Stimulated activated naive CD8-positive, alpha-beta T cell treated with anti-CD3 and anti-CD28 coated beads, Interleukin-15, amount 100 ng/mL, for 72 hours (primary cell): Measurements from ENCODE around the gene SARDH.

Experiments
- ATAC-seq: fragments of 150-1000 bp; cut with Tn5 transposase; 2 replicates; pipeline ENCODE4 v1.10.0; 2021; ENCODE audit warnings: mild to moderate bottlenecking, moderate library complexity
- DNase-seq, 2 donors: peaks; one replicate each; pipeline ENCODE4 v3.0.0; 2021 to 2022
- H3K27ac Mint-ChIP-seq, 2 donors: one replicate each; pipeline ENCODE4 v1.8.0; 2022; ENCODE audit warnings: mild to moderate bottlenecking in 2 of 2, mixed read lengths in 2 of 2, moderate library complexity in 2 of 2
- H3K27me3 Mint-ChIP-seq: one replicate; pipeline ENCODE4 v1.8.0; 2022; ENCODE audit warnings: mixed read lengths
- H3K4me1 Mint-ChIP-seq: one replicate; pipeline ENCODE4 v1.8.0; 2022; ENCODE audit warnings: mild to moderate bottlenecking, mixed read lengths
- H3K4me3 Mint-ChIP-seq, 2 donors: one replicate each; pipeline ENCODE4 v1.8.0; 2022; ENCODE audit warnings: mild to moderate bottlenecking in 2 of 2, mixed read lengths in 2 of 2, moderate library complexity in 1 of 2
- H3K9me3 Mint-ChIP-seq, 2 donors: one replicate each; pipeline ENCODE4 v1.8.0; 2022; ENCODE audit warnings: mixed read lengths in 2 of 2

The SARDH gene

GRCh38 chr9:133734590-133735414, 3.4 kb downstream of the SARDH start:
- Mint-ChIP-seq H3K4me3 (no peak overlapping the region), H3K27me3 (no peaks in the 10 kb centered on the region), H3K9me3 (no peaks in the 10 kb centered on the region), H3K4me1 (peaks cover 18% of the 10 kb centered on the region), H3K27ac (no peak overlapping the region)
- ATAC-seq, result no peak
- DNase-seq, result no peak

GRCh38 chr9:133733796-133734533, 4.2 kb downstream of the SARDH start:
- no peaks in the 10 kb centered on the region for H3K9me3 Mint-ChIP-seq
- H3K27me3 Mint-ChIP-seq, result no peaks in the 10 kb centered on the region
- H3K4me3 Mint-ChIP-seq, result no peak overlapping the region
- peaks cover 17% of the 10 kb centered on the region for H3K4me1 Mint-ChIP-seq
- ATAC-seq (no peak), DNase-seq (no peak)
- no peak overlapping the region for H3K27ac Mint-ChIP-seq

- DNase-seq (no peak), ATAC-seq (no peak)
- Mint-ChIP-seq H3K9me3 (no peaks in the 10 kb centered on the region), H3K4me1 (peaks cover 11% of the 10 kb centered on the region), H3K27ac (no peak overlapping the region), H3K4me3 (no peak overlapping the region), H3K27me3 (no peaks in the 10 kb centered on the region)
These were observed 4.7 kb downstream of the SARDH start for GRCh38 chr9:133733421-133733795.

- DNase-seq, result no peak
- H3K4me3 Mint-ChIP-seq, result no peak overlapping the region
- H3K27ac Mint-ChIP-seq, result no peak overlapping the region
- H3K4me1 Mint-ChIP-seq, result peaks cover 5% of the 10 kb centered on the region
- H3K9me3 Mint-ChIP-seq, result no peaks in the 10 kb centered on the region
- ATAC-seq, result no peak
- no peaks in the 10 kb centered on the region for H3K27me3 Mint-ChIP-seq
These were observed 5.3 kb downstream of the SARDH start for GRCh38 chr9:133732639-133733408.

GRCh38 chr9:133731876-133732638, 6.1 kb downstream of the SARDH start:
- no peak overlapping the region for H3K27ac Mint-ChIP-seq
- no peak for ATAC-seq
- no peak overlapping the region for H3K4me3 Mint-ChIP-seq
- peaks cover under 1% of the 10 kb centered on the region for H3K27me3 Mint-ChIP-seq
- peaks cover 1% of the 10 kb centered on the region for H3K4me1 Mint-ChIP-seq
- H3K9me3 Mint-ChIP-seq, result no peaks in the 10 kb centered on the region
- no peak for DNase-seq

GRCh38 chr9:133730994-133731715, 7.0 kb downstream of the SARDH start:
- Mint-ChIP-seq H3K27ac (no peak overlapping the region), H3K9me3 (no peaks in the 10 kb centered on the region), H3K4me1 (peaks cover 9% of the 10 kb centered on the region), H3K27me3 (peaks cover 8% of the 10 kb centered on the region), H3K4me3 (no peak overlapping the region)
- DNase-seq (no peak), ATAC-seq (no peak)

- peaks cover 9% of the 10 kb centered on the region for H3K4me1 Mint-ChIP-seq
- DNase-seq, result no peak
- H3K27me3 Mint-ChIP-seq, result peaks cover 8% of the 10 kb centered on the region
These were observed 8.4 kb downstream of the SARDH start for GRCh38 chr9:133729617-133730281.

GRCh38 chr9:133728856-133729616, 9.1 kb downstream of the SARDH start:
- ATAC-seq (no peak), DNase-seq (no peak)
- Mint-ChIP-seq H3K4me3 (no peak overlapping the region), H3K27ac (peak overlapping the region in 1 of 2 donors; percentile 14), H3K27me3 (peaks cover 8% of the 10 kb centered on the region), H3K9me3 (no peaks in the 10 kb centered on the region), H3K4me1 (peaks cover 9% of the 10 kb centered on the region)

More at GRCh38 chr9:133729617-133730281, 8.4 kb downstream of the SARDH start:
- Mint-ChIP-seq H3K9me3 (no peaks in the 10 kb centered on the region), H3K27ac (no peak overlapping the region), H3K4me3 (no peak overlapping the region)
- ATAC-seq, result no peak

GRCh38 chr9:133727876-133728441, 10.2 kb downstream of the SARDH start:
- no peak for DNase-seq
- H3K27ac Mint-ChIP-seq, result no peak overlapping the region
- no peak overlapping the region for H3K4me3 Mint-ChIP-seq
- peaks cover 9% of the 10 kb centered on the region for H3K4me1 Mint-ChIP-seq
- no peaks in the 10 kb centered on the region for H3K9me3 Mint-ChIP-seq
- ATAC-seq, result no peak
- peaks cover 8% of the 10 kb centered on the region for H3K27me3 Mint-ChIP-seq

GRCh38 chr9:133727277-133727875, 10.8 kb downstream of the SARDH start:
- Mint-ChIP-seq H3K9me3 (no peaks in the 10 kb centered on the region), H3K4me3 (no peak overlapping the region), H3K27me3 (peaks cover 8% of the 10 kb centered on the region), H3K4me1 (peaks cover 9% of the 10 kb centered on the region), H3K27ac (no peak overlapping the region)
- no peak for DNase-seq
- ATAC-seq, result peak; percentile 35

- Mint-ChIP-seq H3K27ac (peak overlapping the region in 1 of 2 donors; percentile 13), H3K4me3 (no peak overlapping the region), H3K27me3 (peaks cover 10% of the 10 kb centered on the region), H3K9me3 (no peaks in the 10 kb centered on the region), H3K4me1 (peaks cover 9% of the 10 kb centered on the region)
- DNase-seq, result peak; percentile 48 to 55
- peak; percentile 82 for ATAC-seq
These were observed 11.5 kb downstream of the SARDH start for GRCh38 chr9:133726401-133727276.

- no peak overlapping the region for H3K27ac Mint-ChIP-seq
- DNase-seq (peak in 1 of 2 donors; percentile 3), ATAC-seq (no peak)
- peaks cover 17% of the 10 kb centered on the region for H3K27me3 Mint-ChIP-seq
- no peak overlapping the region for H3K4me3 Mint-ChIP-seq
- H3K4me1 Mint-ChIP-seq, result peaks cover 9% of the 10 kb centered on the region
- H3K9me3 Mint-ChIP-seq, result peaks cover 0 to under 1% of the 10 kb centered on the region in 2 donors
These were observed 12.3 kb downstream of the SARDH start for GRCh38 chr9:133725886-133726285.
